GM19397 (cell line): Measurements from ENCODE around the gene C11orf65.
"Not testable (repeated sequence)": the region's sequence is repeated elsewhere in the genome, so short reads cannot be mapped to it uniquely, and the experiment has no call there.

ENCODE experiments used
- ATAC-seq: cut with Tn5 transposase; IDR thresholded peaks from one replicate; pipeline ENCODE4 v1.9.1; 2021; ENCODE audit warnings: mild to moderate bottlenecking, moderate library complexity; ENCODE audit not compliant: unreplicated experiment

C11orf65 gene

DNA sequence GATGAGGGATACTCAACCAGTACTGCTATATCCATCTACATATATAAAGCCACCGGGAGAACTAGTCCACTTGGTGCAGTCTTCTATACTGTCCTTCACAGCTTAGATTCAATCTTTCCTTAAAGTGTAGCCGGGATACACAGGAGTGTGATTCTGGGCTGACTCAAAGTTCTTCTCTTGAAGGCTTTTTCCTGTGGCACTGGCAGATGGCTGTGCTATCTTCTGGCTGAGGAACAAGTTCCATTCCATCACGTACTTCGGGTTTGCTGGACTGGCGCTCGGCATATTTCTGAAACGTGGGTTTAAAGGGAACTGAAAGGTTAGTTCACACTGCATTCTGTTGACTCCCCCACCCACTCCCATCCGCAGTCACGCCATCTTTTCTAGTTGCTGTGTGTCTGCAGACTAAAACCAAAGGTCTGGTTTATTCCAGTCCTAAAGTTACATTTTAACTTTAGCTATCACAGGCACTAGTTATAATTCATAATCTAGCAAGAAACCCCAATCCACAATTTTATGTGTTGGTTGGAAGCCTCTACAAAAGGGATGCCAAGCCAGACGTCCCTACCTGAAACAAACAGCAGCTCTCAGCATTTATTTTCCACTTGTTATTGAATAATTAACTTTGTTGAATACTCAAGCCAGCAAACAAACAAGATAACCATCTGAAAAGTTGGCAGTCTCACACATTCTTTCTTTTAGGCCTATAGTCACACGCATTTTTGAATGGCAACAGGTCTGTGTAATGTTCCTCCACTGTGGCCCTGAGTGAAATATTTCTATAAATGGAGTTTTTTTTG lies 7.5 kb upstream of the C11orf65 start:
- no peak for ATAC-seq

GRCh38 chr11:108472681-108473080 lies 5.4 kb upstream of the C11orf65 start:
- ATAC-seq = no peak

DNA sequence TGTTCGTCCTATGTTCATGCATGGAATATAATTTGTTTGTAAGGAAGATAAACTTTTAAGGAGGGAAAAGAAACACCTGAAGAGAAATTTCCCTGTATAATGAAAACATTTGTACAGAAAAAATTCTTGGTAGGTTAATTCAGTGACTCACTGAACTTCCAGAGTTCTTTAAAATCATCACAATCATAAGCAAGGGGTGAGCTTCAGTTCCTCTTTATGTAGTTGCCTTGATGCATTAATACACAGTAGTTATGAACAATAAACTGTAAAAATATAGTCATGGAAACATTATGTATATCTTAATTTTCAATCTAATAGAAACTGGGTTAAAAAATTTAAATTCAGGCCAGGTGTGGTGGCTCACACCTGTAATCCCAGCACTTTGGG lies 1.1 kb upstream of the C11orf65 start:
- no peak for ATAC-seq

DNA sequence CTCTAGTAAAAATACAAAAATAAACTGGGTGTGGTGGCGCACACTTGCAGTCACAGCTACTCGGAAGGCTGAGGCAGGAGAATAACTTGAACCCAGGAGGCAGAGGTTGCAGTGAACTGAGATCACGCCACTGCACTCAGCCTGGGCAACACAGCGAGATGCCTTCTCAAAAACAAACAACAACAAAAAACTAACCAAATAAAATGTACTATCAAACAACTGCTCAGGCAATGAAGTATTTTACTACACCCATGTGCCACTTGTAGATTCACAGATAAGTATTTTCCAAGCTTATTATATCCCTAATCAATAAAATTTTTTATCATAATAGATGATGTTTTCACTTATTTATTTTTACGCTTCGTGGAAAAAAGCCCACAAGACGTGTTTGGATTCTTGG lies 924 bp downstream of the C11orf65 start:
- ATAC-seq = no peak

DNA sequence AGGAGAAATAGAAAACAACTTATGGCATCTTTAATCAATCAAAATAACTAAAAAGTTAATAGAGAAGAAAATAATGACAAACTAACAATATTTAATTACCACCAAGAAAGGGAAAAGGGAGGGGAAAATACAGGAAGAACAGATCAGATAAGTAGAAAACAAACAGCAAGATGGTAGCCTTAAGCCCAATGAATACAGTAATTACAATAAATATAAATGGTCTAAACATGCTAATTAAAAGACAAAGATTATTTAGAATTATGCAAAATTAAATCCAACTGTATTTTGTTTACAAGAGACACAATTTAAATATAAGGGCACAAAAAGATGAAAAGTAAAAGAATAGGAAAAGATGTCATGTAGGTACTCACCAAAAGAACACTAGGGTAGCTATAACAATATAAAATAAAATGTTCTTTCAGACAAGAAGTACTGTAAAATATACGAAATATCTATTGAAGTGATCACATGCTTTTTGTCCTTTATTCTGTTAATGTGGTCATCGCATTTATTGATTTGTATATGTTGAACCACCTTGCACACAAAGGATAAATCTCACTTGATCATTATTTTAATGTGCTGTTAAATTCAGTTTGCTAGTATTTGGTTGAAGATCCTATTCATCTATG lies 14.0 kb downstream of the C11orf65 start:
- ATAC-seq = no peak

DNA sequence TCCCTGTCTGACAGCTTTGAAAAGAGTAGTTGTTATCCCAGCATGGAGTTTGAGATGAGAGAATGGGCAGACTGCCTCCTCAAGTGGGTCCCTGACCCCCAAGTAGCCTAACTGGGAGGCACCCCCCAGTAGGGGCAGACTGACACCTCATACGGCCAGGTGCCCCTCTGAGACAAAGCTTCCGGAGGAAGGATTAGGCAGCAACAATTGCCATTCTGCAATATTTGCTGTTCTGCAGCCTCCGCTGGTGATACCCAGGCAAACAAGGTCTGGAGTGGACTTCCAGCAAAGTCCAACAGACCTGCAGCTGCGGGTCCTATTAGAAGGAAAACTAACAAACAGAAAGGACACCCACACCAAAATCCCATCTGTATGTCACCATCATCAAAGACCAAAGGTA lies 25.9 kb downstream of the C11orf65 start:
- ATAC-seq = not testable (repeated sequence)

GRCh38 chr11:108436594-108436993 lies 30.7 kb downstream of the C11orf65 start:
- ATAC-seq = no peak

DNA sequence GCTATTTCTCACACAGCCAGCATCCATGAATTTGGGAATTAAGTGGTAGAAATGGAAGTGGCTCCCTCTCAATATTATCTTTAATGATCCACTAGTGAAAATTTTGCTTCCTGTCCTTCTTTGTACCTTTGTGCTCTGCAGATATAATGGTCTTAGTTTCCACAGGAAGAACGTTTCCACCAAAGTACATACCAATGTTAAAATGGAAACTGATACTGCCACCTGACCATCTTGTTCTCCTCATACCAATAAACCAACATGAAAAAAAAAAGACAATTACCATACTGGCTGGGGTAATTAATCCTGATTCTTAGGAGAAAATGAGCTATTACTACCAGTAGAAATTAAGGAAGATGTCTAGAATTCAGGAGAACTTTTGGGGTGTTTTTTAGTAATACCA lies 32.3 kb downstream of the C11orf65 start:
- no peak for ATAC-seq

GRCh38 chr11:108432783-108433182 lies 34.5 kb downstream of the C11orf65 start:
- no peak for ATAC-seq

- no peak for ATAC-seq
Measured at GRCh38 chr11:108431997-108432396, 35.3 kb downstream of the C11orf65 start.

- ATAC-seq = no peak
Measured at GRCh38 chr11:108431370-108431769, 36.0 kb downstream of the C11orf65 start.

GRCh38 chr11:108417551-108417950 lies 49.8 kb downstream of the C11orf65 start:
- not testable (repeated sequence) for ATAC-seq

DNA sequence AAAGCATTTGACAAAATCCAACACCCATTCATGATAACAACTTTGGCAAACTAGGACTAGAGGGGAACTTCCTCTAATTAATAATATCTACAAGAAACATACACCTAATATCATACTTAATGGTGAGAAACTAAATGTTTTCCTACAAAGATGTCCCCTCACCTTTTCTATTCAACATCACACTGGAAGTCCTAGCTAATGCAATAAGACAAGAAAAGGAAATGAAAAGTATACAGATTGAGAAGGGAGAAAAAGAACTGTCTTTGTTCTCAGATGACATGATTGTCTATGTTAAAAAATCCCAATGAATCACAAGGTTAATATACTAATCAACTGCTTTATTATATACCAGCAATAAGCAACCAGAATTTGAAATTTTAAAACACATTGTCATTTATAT lies 52.4 kb downstream of the C11orf65 start:
- ATAC-seq = no peak

GRCh38 chr11:108405706-108406105 lies 61.6 kb downstream of the C11orf65 start:
- ATAC-seq = no peak

DNA sequence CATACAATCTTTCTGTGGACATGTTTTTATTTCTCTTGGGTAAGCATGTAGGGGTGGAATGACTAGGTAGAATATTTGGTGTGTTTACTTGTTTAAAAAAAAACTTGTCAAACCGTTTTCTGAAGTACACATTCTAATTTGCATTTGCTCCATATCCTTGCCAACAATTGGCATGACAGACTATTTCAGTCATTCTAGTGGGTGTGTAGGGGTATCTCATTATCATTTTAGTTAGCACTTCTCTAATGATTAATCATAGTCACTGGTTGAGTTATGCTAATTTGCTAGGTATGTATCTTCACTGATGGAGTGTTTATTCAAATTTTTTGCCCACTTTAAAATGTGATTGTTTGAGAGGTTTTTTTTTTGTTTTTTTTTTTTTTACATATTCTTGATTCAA lies 64.3 kb downstream of the C11orf65 start:
- no peak for ATAC-seq

DNA sequence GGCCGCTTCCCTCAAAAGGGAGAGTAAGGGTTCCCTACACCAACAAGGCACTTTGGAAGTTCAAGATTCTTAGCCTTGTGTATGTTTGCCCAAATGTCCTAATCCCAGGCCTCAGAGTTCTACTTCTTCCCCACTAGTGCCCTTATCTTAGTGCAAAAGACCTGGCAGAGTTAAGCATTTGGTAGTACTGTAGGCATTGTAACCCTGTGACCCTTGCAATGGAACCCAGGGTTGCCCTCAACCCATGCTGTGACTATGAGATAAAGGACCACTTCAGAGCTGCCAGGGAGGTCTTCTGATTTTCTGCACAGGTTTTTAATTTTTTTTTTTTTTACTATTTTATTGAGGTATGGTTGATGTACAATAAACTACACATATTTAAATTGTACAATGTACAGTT lies 65.1 kb downstream of the C11orf65 start:
- ATAC-seq = no peak

GRCh38 chr11:108398439-108398838 lies 68.9 kb downstream of the C11orf65 start:
- ATAC-seq = no peak

DNA sequence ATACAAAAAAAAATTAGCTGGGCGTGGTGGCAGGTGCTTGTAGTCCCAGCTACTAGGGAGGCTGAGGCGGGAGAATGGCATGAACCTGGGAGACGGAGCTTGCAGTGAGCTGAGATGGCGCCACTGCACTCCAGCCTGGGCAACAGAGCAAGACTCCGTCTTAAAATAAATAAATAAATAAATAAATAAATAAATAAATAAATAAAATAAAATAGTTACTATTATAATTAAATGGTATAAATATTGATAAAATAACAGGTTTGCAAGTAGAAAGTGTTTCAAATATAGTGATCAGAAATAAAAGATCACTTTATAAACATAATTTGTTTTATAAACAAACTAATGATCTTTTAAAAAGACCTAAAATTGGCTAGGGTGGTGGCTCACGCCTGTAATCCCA lies 70.7 kb downstream of the C11orf65 start:
- not testable (repeated sequence) for ATAC-seq

DNA sequence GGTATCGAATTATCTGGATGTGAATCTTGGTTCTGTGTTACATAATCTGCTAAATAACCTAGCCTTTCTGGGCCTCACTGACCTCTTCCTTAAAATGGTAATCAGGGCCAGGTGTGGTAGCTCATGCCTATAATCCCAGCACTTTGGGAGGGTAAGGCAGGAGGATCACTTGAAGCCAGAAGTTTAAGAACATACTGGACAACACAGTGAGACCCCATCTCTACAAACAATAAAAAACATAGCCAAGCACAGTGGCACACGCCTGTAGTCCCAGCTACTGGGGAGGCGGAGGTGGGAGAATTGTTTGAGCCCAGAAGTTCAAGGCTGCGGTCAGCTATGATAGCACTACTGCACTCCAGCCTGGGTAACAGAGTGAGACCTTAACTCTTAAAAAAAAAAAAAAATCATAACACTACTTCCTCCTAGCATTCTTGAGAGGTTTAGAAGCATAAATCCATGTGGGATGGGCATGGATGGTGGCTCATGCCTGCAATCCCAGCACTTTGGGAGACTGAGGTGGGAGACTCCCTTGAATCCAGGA lies 72.5 kb downstream of the C11orf65 start:
- ATAC-seq = no peak

- ATAC-seq = no peak
Measured at GRCh38 chr11:108393046-108393445, 74.3 kb downstream of the C11orf65 start.

- ATAC-seq = no peak
Measured at GRCh38 chr11:108392353-108392752, 75.0 kb downstream of the C11orf65 start.

- ATAC-seq = no peak
Measured at GRCh38 chr11:108388576-108388975, 78.8 kb downstream of the C11orf65 start.
